HUES6 (cell line): ENCODE measurements around the gene RTRAF.

Source experiments
- H3K27ac ChIP-seq: 2 replicates; pipeline ENCODE4 v1.7.0; 2013; ENCODE audit warnings: low read depth, mild to moderate bottlenecking, low read length, inconsistent platforms
- H3K27me3 ChIP-seq: 2 replicates; pipeline ENCODE4 v1.6.1; 2013; ENCODE audit warnings: low read length; ENCODE audit not compliant: control insufficient read depth, insufficient read depth
- H3K36me3 ChIP-seq: 2 replicates; pipeline ENCODE4 v1.6.1; 2013; ENCODE audit warnings: low read length; ENCODE audit not compliant: control insufficient read depth, insufficient read depth
- H3K4me1 ChIP-seq: 2 replicates; pipeline ENCODE4 v1.6.1; 2013; ENCODE audit warnings: low read length; ENCODE audit not compliant: control insufficient read depth, insufficient read depth
- H3K4me3 ChIP-seq: 2 replicates; pipeline ENCODE4 v1.5.1; 2013; ENCODE audit warnings: low read depth, low read length
- H3K9ac ChIP-seq: one replicate; pipeline ENCODE4 v1.6.1; 2013; ENCODE audit warnings: mild to moderate bottlenecking, low read length
- H3K9me3 ChIP-seq: 2 replicates; pipeline ENCODE4 v1.6.1; 2013; ENCODE audit warnings: low read depth, low read length; ENCODE audit not compliant: control insufficient read depth, insufficient read depth

The RTRAF gene

GRCh38 chr14:51989293-51990234, at the start of gene RTRAF:
RTRAF (plus strand) TSS chr14:51989546; CDS start chr14:51989640, 94 bp downstream.
- H3K4me3 ChIP-seq: peak within 1 kb of the TSS; percentile 98
- peak within 1 kb of the TSS; percentile 72 for H3K27ac ChIP-seq
- H3K36me3 ChIP-seq: peaks cover 37% of the 10 kb centered on the region
- H3K9me3 ChIP-seq: no peaks in the 10 kb centered on the region
- no peaks in the 10 kb centered on the region for H3K27me3 ChIP-seq
- no peaks in the 10 kb centered on the region for H3K4me1 ChIP-seq
- peak within 1 kb of the TSS; percentile 89 for H3K9ac ChIP-seq

GRCh38 chr14:51939755-51940301, 49.5 kb upstream of the RTRAF start:
- no peaks in the 10 kb centered on the region; the same call in 1 of the 2 replicates for H3K4me1 ChIP-seq
- H3K4me3 ChIP-seq: no peak overlapping the region
- H3K27ac ChIP-seq: no peak overlapping the region
- H3K27me3 ChIP-seq: no peaks in the 10 kb centered on the region
- no peak overlapping the region for H3K9ac ChIP-seq
- H3K36me3 ChIP-seq: no peaks in the 10 kb centered on the region
- no peaks in the 10 kb centered on the region for H3K9me3 ChIP-seq

- no peak overlapping the region for H3K27ac ChIP-seq
- no peaks in the 10 kb centered on the region for H3K36me3 ChIP-seq
- no peak overlapping the region for H3K9ac ChIP-seq
- no peaks in the 10 kb centered on the region for H3K27me3 ChIP-seq
- 0 out of 2 replicates have a peak, but pooled peaks cover 3% of the 10 kb centered on the region for H3K9me3 ChIP-seq
- no peaks in the 10 kb centered on the region; the same call in 1 of the 2 replicates for H3K4me1 ChIP-seq
- no peak overlapping the region for H3K4me3 ChIP-seq
These were observed 46.4 kb upstream of the RTRAF start for GRCh38 chr14:51942971-51943370.

GRCh38 chr14:51950007-51950406, 39.3 kb upstream of the RTRAF start:
- H3K9me3 ChIP-seq: 0 out of 2 replicates have a peak, but pooled peaks cover 6% of the 10 kb centered on the region
- H3K27ac ChIP-seq: no peak overlapping the region
- no peaks in the 10 kb centered on the region for H3K36me3 ChIP-seq
- no peak overlapping the region for H3K4me3 ChIP-seq
- H3K4me1 ChIP-seq: no peaks in the 10 kb centered on the region
- no peaks in the 10 kb centered on the region for H3K27me3 ChIP-seq
- H3K9ac ChIP-seq: no peak overlapping the region

GRCh38 chr14:51951656-51952055, 37.7 kb upstream of the RTRAF start:
- Histone ChIP-seq H3K9me3 (0 out of 2 replicates have a peak, but pooled peaks cover 6% of the 10 kb centered on the region), H3K27me3 (no peaks in the 10 kb centered on the region), H3K4me1 (no peaks in the 10 kb centered on the region), H3K4me3 (no peak overlapping the region), H3K27ac (no peak overlapping the region), H3K36me3 (no peaks in the 10 kb centered on the region), H3K9ac (no peak overlapping the region)

GRCh38 chr14:51954031-51954430, 35.3 kb upstream of the RTRAF start:
- H3K9me3 ChIP-seq: peaks cover 8% of the 10 kb centered on the region

GRCh38 chr14:51954657-51955056, 34.7 kb upstream of the RTRAF start:
- Histone ChIP-seq H3K27ac (no peak overlapping the region), H3K27me3 (no peaks in the 10 kb centered on the region)

More at GRCh38 chr14:51954031-51954430, 35.3 kb upstream of the RTRAF start:
- H3K36me3 ChIP-seq: no peaks in the 10 kb centered on the region
- no peak overlapping the region for H3K9ac ChIP-seq
- no peaks in the 10 kb centered on the region for H3K27me3 ChIP-seq
- no peak overlapping the region for H3K27ac ChIP-seq
- no peaks in the 10 kb centered on the region for H3K4me1 ChIP-seq
- H3K4me3 ChIP-seq: no peak overlapping the region

GRCh38 chr14:51957950-51958349, 31.4 kb upstream of the RTRAF start:
- H3K36me3 ChIP-seq: no peaks in the 10 kb centered on the region
- H3K4me1 ChIP-seq: no peaks in the 10 kb centered on the region
- no peak overlapping the region for H3K4me3 ChIP-seq
- H3K9ac ChIP-seq: no peak overlapping the region
- no peaks in the 10 kb centered on the region for H3K27me3 ChIP-seq
- no peak overlapping the region for H3K27ac ChIP-seq
- peaks cover 8% of the 10 kb centered on the region for H3K9me3 ChIP-seq

More at GRCh38 chr14:51954657-51955056, 34.7 kb upstream of the RTRAF start:
- no peak overlapping the region for H3K9ac ChIP-seq
- no peaks in the 10 kb centered on the region for H3K36me3 ChIP-seq
- H3K9me3 ChIP-seq: peaks cover 8% of the 10 kb centered on the region
- H3K4me1 ChIP-seq: no peaks in the 10 kb centered on the region
- no peak overlapping the region for H3K4me3 ChIP-seq

GRCh38 chr14:51959928-51960327, 29.4 kb upstream of the RTRAF start:
- Histone ChIP-seq H3K4me1 (no peaks in the 10 kb centered on the region), H3K9me3 (peaks cover 8% of the 10 kb centered on the region)

GRCh38 chr14:51960866-51961265, 28.5 kb upstream of the RTRAF start:
- Histone ChIP-seq H3K9me3 (peaks cover 8% of the 10 kb centered on the region), H3K27ac (no peak overlapping the region), H3K36me3 (no peaks in the 10 kb centered on the region), H3K4me1 (no peaks in the 10 kb centered on the region), H3K4me3 (no peak overlapping the region), H3K9ac (no peak overlapping the region), H3K27me3 (no peaks in the 10 kb centered on the region)

More at GRCh38 chr14:51959928-51960327, 29.4 kb upstream of the RTRAF start:
- Histone ChIP-seq H3K27me3 (no peaks in the 10 kb centered on the region), H3K4me3 (no peak overlapping the region), H3K36me3 (no peaks in the 10 kb centered on the region), H3K27ac (no peak overlapping the region), H3K9ac (no peak overlapping the region)

GRCh38 chr14:51962711-51963110, 26.6 kb upstream of the RTRAF start:
- Histone ChIP-seq H3K9ac (no peak overlapping the region), H3K4me1 (no peaks in the 10 kb centered on the region), H3K27me3 (no peaks in the 10 kb centered on the region), H3K4me3 (no peak overlapping the region), H3K36me3 (no peaks in the 10 kb centered on the region), H3K27ac (no peak overlapping the region), H3K9me3 (peaks cover 8% of the 10 kb centered on the region)
